T-helper 1 cell treated with Interleukin-12 subunit alpha and Interleukin-12 subunit beta and Interleukin-4 antibody, amounts not matched to agents 30 μg/mL and 1 μg/mL, for 36 hours (primary cell): ENCODE results near the gene EMB.
"Not testable (repeated sequence)": the region's sequence is repeated elsewhere in the genome, so short reads cannot be mapped to it uniquely, and the experiment has no call there.

Experiments
- H3K27ac Mint-ChIP-seq: one replicate; pipeline ENCODE4 v1.8.0; 2021; ENCODE audit warnings: mild to moderate bottlenecking, mixed read lengths
- H3K27me3 Mint-ChIP-seq: one replicate; pipeline ENCODE4 v1.8.0; 2021; ENCODE audit warnings: low read depth, mixed read lengths
- H3K36me3 Mint-ChIP-seq: one replicate; pipeline ENCODE4 v1.8.0; 2021; ENCODE audit warnings: low read depth, mixed read lengths
- H3K4me1 Mint-ChIP-seq: one replicate; pipeline ENCODE4 v1.8.0; 2021; ENCODE audit warnings: low read depth, mixed read lengths
- H3K4me3 Mint-ChIP-seq: one replicate; pipeline ENCODE4 v1.8.0; 2021; ENCODE audit warnings: mild to moderate bottlenecking, moderate library complexity, mixed read lengths
- H3K9me3 Mint-ChIP-seq: one replicate; pipeline ENCODE4 v1.8.0; 2021; ENCODE audit warnings: mixed read lengths

EMB gene

GRCh38 chr5:50441493-50441955 lies 436 bp upstream of the EMB start:
- Mint-ChIP-seq H3K36me3 (peaks cover 17% of the 10 kb centered on the region), H3K4me1 (peaks cover 54% of the 10 kb centered on the region), H3K27me3 (no peaks in the 10 kb centered on the region), H3K9me3 (peaks cover 2% of the 10 kb centered on the region), H3K4me3 (peak overlapping the region; percentile 89), H3K27ac (peak overlapping the region; percentile 94)

GRCh38 chr5:50439221-50439620 lies 1.9 kb downstream of the EMB start:
- peaks cover 52% of the 10 kb centered on the region for H3K4me1 Mint-ChIP-seq
- H3K4me3 Mint-ChIP-seq = peak overlapping the region; percentile 89
- H3K9me3 Mint-ChIP-seq = no peaks in the 10 kb centered on the region
- no peaks in the 10 kb centered on the region for H3K27me3 Mint-ChIP-seq
- no peak overlapping the region for H3K27ac Mint-ChIP-seq
- H3K36me3 Mint-ChIP-seq = peaks cover 28% of the 10 kb centered on the region

GRCh38 chr5:50438060-50438459 lies 3.0 kb downstream of the EMB start:
- H3K4me1 Mint-ChIP-seq = peaks cover 55% of the 10 kb centered on the region
- H3K4me3 Mint-ChIP-seq, H3K27me3 Mint-ChIP-seq, H3K27ac Mint-ChIP-seq, H3K9me3 Mint-ChIP-seq: not testable (repeated sequence)
- peaks cover 30% of the 10 kb centered on the region for H3K36me3 Mint-ChIP-seq

- no peaks in the 10 kb centered on the region for H3K27me3 Mint-ChIP-seq
- H3K9me3 Mint-ChIP-seq = no peaks in the 10 kb centered on the region
- H3K4me1 Mint-ChIP-seq = peaks cover 53% of the 10 kb centered on the region
- peak overlapping the region; percentile 22 for H3K4me3 Mint-ChIP-seq
- H3K36me3 Mint-ChIP-seq = peaks cover 32% of the 10 kb centered on the region
- peak overlapping the region; percentile 45 for H3K27ac Mint-ChIP-seq
Observed at GRCh38 chr5:50435168-50435567, 5.9 kb downstream of the EMB start.

- H3K9me3 Mint-ChIP-seq, H3K27me3 Mint-ChIP-seq, H3K4me3 Mint-ChIP-seq, H3K27ac Mint-ChIP-seq: not testable (repeated sequence)
- H3K4me1 Mint-ChIP-seq = peaks cover 49% of the 10 kb centered on the region
- peaks cover 34% of the 10 kb centered on the region for H3K36me3 Mint-ChIP-seq
Observed at GRCh38 chr5:50431133-50431904, 9.8 kb downstream of the EMB start.

- not testable (repeated sequence) for H3K4me3 Mint-ChIP-seq, H3K9me3 Mint-ChIP-seq, H3K27me3 Mint-ChIP-seq, H3K27ac Mint-ChIP-seq
- peaks cover 33% of the 10 kb centered on the region for H3K4me1 Mint-ChIP-seq
- H3K36me3 Mint-ChIP-seq = peaks cover 61% of the 10 kb centered on the region
Observed at GRCh38 chr5:50423100-50423799, 17.8 kb downstream of the EMB start.

GRCh38 chr5:50421184-50421950 lies 19.7 kb downstream of the EMB start:
- not testable (repeated sequence) for H3K27me3 Mint-ChIP-seq, H3K9me3 Mint-ChIP-seq, H3K4me3 Mint-ChIP-seq, H3K27ac Mint-ChIP-seq
- H3K4me1 Mint-ChIP-seq = peaks cover 33% of the 10 kb centered on the region
- H3K36me3 Mint-ChIP-seq = peaks cover 53% of the 10 kb centered on the region

- Mint-ChIP-seq H3K9me3 (peaks cover 9% of the 10 kb centered on the region), H3K4me1 (peaks cover 35% of the 10 kb centered on the region), H3K36me3 (peaks cover 51% of the 10 kb centered on the region), H3K4me3 (no peak overlapping the region), H3K27me3 (no peaks in the 10 kb centered on the region), H3K27ac (no peak overlapping the region)
Observed at GRCh38 chr5:50420343-50420935, 20.6 kb downstream of the EMB start.

- H3K27ac Mint-ChIP-seq, H3K27me3 Mint-ChIP-seq, H3K4me3 Mint-ChIP-seq, H3K9me3 Mint-ChIP-seq: not testable (repeated sequence)
- H3K4me1 Mint-ChIP-seq = peaks cover 36% of the 10 kb centered on the region
- H3K36me3 Mint-ChIP-seq = peaks cover 49% of the 10 kb centered on the region
Observed at GRCh38 chr5:50419656-50420055, 21.4 kb downstream of the EMB start.

GRCh38 chr5:50416637-50417036 lies 24.5 kb downstream of the EMB start:
- H3K4me1 Mint-ChIP-seq = peaks cover 40% of the 10 kb centered on the region

GRCh38 chr5:50415912-50416311 lies 25.2 kb downstream of the EMB start:
- peak overlapping the region; percentile 52 for H3K27ac Mint-ChIP-seq
- H3K4me3 Mint-ChIP-seq = no peak overlapping the region
- H3K27me3 Mint-ChIP-seq = no peaks in the 10 kb centered on the region
- peaks cover 6% of the 10 kb centered on the region for H3K9me3 Mint-ChIP-seq
- H3K36me3 Mint-ChIP-seq = peaks cover 36% of the 10 kb centered on the region
- peaks cover 42% of the 10 kb centered on the region for H3K4me1 Mint-ChIP-seq

More at GRCh38 chr5:50416637-50417036, 24.5 kb downstream of the EMB start:
- not testable (repeated sequence) for H3K27me3 Mint-ChIP-seq, H3K9me3 Mint-ChIP-seq, H3K4me3 Mint-ChIP-seq
- Mint-ChIP-seq H3K27ac (peak overlapping the region; percentile 60), H3K36me3 (peaks cover 39% of the 10 kb centered on the region)

GRCh38 chr5:50410932-50411331 lies 30.2 kb downstream of the EMB start:
- not testable (repeated sequence) for H3K9me3 Mint-ChIP-seq, H3K4me3 Mint-ChIP-seq, H3K27me3 Mint-ChIP-seq, H3K27ac Mint-ChIP-seq
- peaks cover 31% of the 10 kb centered on the region for H3K36me3 Mint-ChIP-seq
- peaks cover 32% of the 10 kb centered on the region for H3K4me1 Mint-ChIP-seq

- no peak overlapping the region for H3K27ac Mint-ChIP-seq
- peaks cover 40% of the 10 kb centered on the region for H3K36me3 Mint-ChIP-seq
- H3K27me3 Mint-ChIP-seq = no peaks in the 10 kb centered on the region
- H3K4me1 Mint-ChIP-seq = peaks cover 23% of the 10 kb centered on the region
- no peaks in the 10 kb centered on the region for H3K9me3 Mint-ChIP-seq
- H3K4me3 Mint-ChIP-seq = no peak overlapping the region
Observed at GRCh38 chr5:50406877-50407276, 34.2 kb downstream of the EMB start.

GRCh38 chr5:50401336-50401735 lies 39.8 kb downstream of the EMB start:
- Mint-ChIP-seq H3K9me3 (no peaks in the 10 kb centered on the region), H3K4me1 (peaks cover 13% of the 10 kb centered on the region), H3K27ac (no peak overlapping the region), H3K36me3 (peaks cover 46% of the 10 kb centered on the region), H3K4me3 (no peak overlapping the region), H3K27me3 (no peaks in the 10 kb centered on the region)
